Measurements from ENCODE around the gene WDR70. TPM values are rescaled to one million over a fixed set of nuclear protein-coding genes. Genes with fewer than 3 reads are reported as not detected.

The WDR70 gene
- total and polyA plus RNA-seq, 3 experiments from 2014 or later, result 15.5 to 39.1 (median 36.5) TPM

- ChIA-PET CTCF (no interaction called here), POLR2A (no interaction called here)
- no peaks in the 10 kb centered on the region for H3K4me1 ChIP-seq (ENCODE audit: insufficient read depth, low read length)
- Mint-ChIP-seq H3K4me1 (peaks cover 9 to 21% (median 14%) of the 10 kb centered on the region in 3 donors), H3K9me3 (no peaks in the 10 kb centered on the region), H3K36me3 (peaks cover 3 to 31% (median 19%) of the 10 kb centered on the region in 3 donors), H3K27me3 (no peaks in the 10 kb centered on the region), H3K27ac (no peak overlapping the region), H3K4me3 (no peak overlapping the region)
- no peak for DNase-seq
- no peaks in the 10 kb centered on the region for H3K9me3 ChIP-seq (ENCODE audit: low read length)
- H3K27me3 ChIP-seq (ENCODE audit: insufficient read depth, low read length, poor library complexity, severe bottlenecking), result no peaks in the 10 kb centered on the region
- H3K36me3 ChIP-seq (ENCODE audit: insufficient read depth, low read length), result no peaks in the 10 kb centered on the region
- H3K4me3 ChIP-seq (ENCODE audit: low read length), result no peak overlapping the region
- no peak overlapping the region for H3K27ac ChIP-seq (ENCODE audit: low read depth, low read length)
Measured at GRCh38 chr5:37716405-37716804, 337.3 kb downstream of the WDR70 start.

- CTCF ChIA-PET, result no interaction called here
Measured at GRCh38 chr5:37717276-37717612, 338.1 kb downstream of the WDR70 start.

GRCh38 chr5:37717613-37718431 is 338.7 kb downstream of the WDR70 start:
- POLR2A ChIA-PET, result no interaction called here
- no peaks in the 10 kb centered on the region for H3K27me3 ChIP-seq (ENCODE audit: insufficient read depth, low read length, poor library complexity, severe bottlenecking)
- no peaks in the 10 kb centered on the region for H3K4me1 ChIP-seq (ENCODE audit: insufficient read depth, low read length)
- H3K36me3 Mint-ChIP-seq, result peaks cover 4 to 37% (median 23%) of the 10 kb centered on the region in 3 donors
- H3K9me3 Mint-ChIP-seq, result no peaks in the 10 kb centered on the region
- H3K27me3 Mint-ChIP-seq, result no peaks in the 10 kb centered on the region
- no peak overlapping the region for H3K4me3 ChIP-seq (ENCODE audit: low read length)
- H3K4me1 Mint-ChIP-seq, result peaks cover 16 to 33% (median 26%) of the 10 kb centered on the region in 3 donors
- no peaks in the 10 kb centered on the region for H3K36me3 ChIP-seq (ENCODE audit: insufficient read depth, low read length)
- no peak overlapping the region for H3K4me3 Mint-ChIP-seq
- CTCF ChIA-PET, result no interaction called here
- H3K27ac Mint-ChIP-seq, result no peak overlapping the region
- no peak for DNase-seq
- no peaks in the 10 kb centered on the region for H3K9me3 ChIP-seq (ENCODE audit: low read length)
- no peak overlapping the region for H3K27ac ChIP-seq (ENCODE audit: low read depth, low read length)

More at GRCh38 chr5:37717276-37717612, 338.1 kb downstream of the WDR70 start:
- Mint-ChIP-seq H3K4me3 (no peak overlapping the region), H3K27ac (peak overlapping the region in 2 of 8 donors; percentile 39 to 81), H3K9me3 (no peaks in the 10 kb centered on the region), H3K4me1 (peaks cover 12 to 27% (median 20%) of the 10 kb centered on the region in 3 donors), H3K36me3 (peaks cover 4 to 33% (median 19%) of the 10 kb centered on the region in 3 donors), H3K27me3 (no peaks in the 10 kb centered on the region)
- Histone ChIP-seq H3K4me1 (ENCODE audit: insufficient read depth, low read length) (no peaks in the 10 kb centered on the region), H3K4me3 (ENCODE audit: low read length) (no peak overlapping the region), H3K9me3 (ENCODE audit: low read length) (no peaks in the 10 kb centered on the region), H3K27me3 (ENCODE audit: insufficient read depth, low read length, poor library complexity, severe bottlenecking) (no peaks in the 10 kb centered on the region), H3K36me3 (ENCODE audit: insufficient read depth, low read length) (no peaks in the 10 kb centered on the region), H3K27ac (ENCODE audit: low read depth, low read length) (no peak overlapping the region)
- no peak for DNase-seq
- POLR2A ChIA-PET, result no interaction called here

- H3K9me3 Mint-ChIP-seq, result no peaks in the 10 kb centered on the region
- no peaks in the 10 kb centered on the region for H3K27me3 ChIP-seq (ENCODE audit: insufficient read depth, low read length, poor library complexity, severe bottlenecking)
- no peak for DNase-seq
- no peak overlapping the region for H3K27ac ChIP-seq (ENCODE audit: low read depth, low read length)
- H3K9me3 ChIP-seq (ENCODE audit: low read length), result no peaks in the 10 kb centered on the region
- no peaks in the 10 kb centered on the region for H3K36me3 ChIP-seq (ENCODE audit: insufficient read depth, low read length)
- no peaks in the 10 kb centered on the region for H3K27me3 Mint-ChIP-seq
- POLR2A ChIA-PET, result no interaction called here
- H3K4me1 Mint-ChIP-seq, result peaks cover 17 to 35% (median 28%) of the 10 kb centered on the region in 3 donors
- H3K4me3 ChIP-seq (ENCODE audit: low read length), result no peak overlapping the region
- no peaks in the 10 kb centered on the region for H3K4me1 ChIP-seq (ENCODE audit: insufficient read depth, low read length)
- CTCF ChIA-PET, result no interaction called here
- peaks cover 4 to 40% (median 18%) of the 10 kb centered on the region in 3 donors for H3K36me3 Mint-ChIP-seq
- H3K27ac Mint-ChIP-seq, result peak overlapping the region in 1 of 8 donors; percentile 29
- H3K4me3 Mint-ChIP-seq, result no peak overlapping the region
Measured at GRCh38 chr5:37720550-37720952, 341.4 kb downstream of the WDR70 start.

- no peaks in the 10 kb centered on the region for H3K27me3 ChIP-seq (ENCODE audit: insufficient read depth, low read length, poor library complexity, severe bottlenecking)
- peak overlapping the region in 4 of 7 donors; percentile 10 to 53 (median 48) for H3K4me3 Mint-ChIP-seq
- no peak for DNase-seq
- no peak overlapping the region for H3K4me3 ChIP-seq (ENCODE audit: low read length)
- H3K9me3 Mint-ChIP-seq, result no peaks in the 10 kb centered on the region
- ChIA-PET CTCF (no interaction called here), POLR2A (no interaction called here)
- H3K4me1 Mint-ChIP-seq, result peaks cover 17 to 35% (median 28%) of the 10 kb centered on the region in 3 donors
- H3K4me1 ChIP-seq (ENCODE audit: insufficient read depth, low read length), result no peaks in the 10 kb centered on the region
- H3K27ac Mint-ChIP-seq, result peak overlapping the region in 7 of 8 donors; percentile 32 to 94 (median 70)
- H3K27me3 Mint-ChIP-seq, result no peaks in the 10 kb centered on the region
- no peaks in the 10 kb centered on the region for H3K36me3 ChIP-seq (ENCODE audit: insufficient read depth, low read length)
- H3K9me3 ChIP-seq (ENCODE audit: low read length), result no peaks in the 10 kb centered on the region
- peaks cover 4 to 44% (median 20%) of the 10 kb centered on the region in 3 donors for H3K36me3 Mint-ChIP-seq
- no peak overlapping the region for H3K27ac ChIP-seq (ENCODE audit: low read depth, low read length)
Measured at GRCh38 chr5:37721447-37721871, 342.3 kb downstream of the WDR70 start.

- Histone ChIP-seq H3K4me1 (ENCODE audit: insufficient read depth, low read length) (no peaks in the 10 kb centered on the region), H3K27me3 (ENCODE audit: insufficient read depth, low read length, poor library complexity, severe bottlenecking) (no peaks in the 10 kb centered on the region), H3K36me3 (ENCODE audit: insufficient read depth, low read length) (no peaks in the 10 kb centered on the region), H3K4me3 (ENCODE audit: low read length) (no peak overlapping the region), H3K9me3 (ENCODE audit: low read length) (no peaks in the 10 kb centered on the region), H3K27ac (ENCODE audit: low read depth, low read length) (no peak overlapping the region)
- Mint-ChIP-seq H3K4me3 (peak overlapping the region in 2 of 7 donors; percentile 2 to 3), H3K27ac (peak overlapping the region in 5 of 8 donors; percentile 3 to 82 (median 35)), H3K9me3 (no peaks in the 10 kb centered on the region), H3K36me3 (peaks cover 12 to 49% (median 21%) of the 10 kb centered on the region in 3 donors), H3K27me3 (no peaks in the 10 kb centered on the region), H3K4me1 (peaks cover 17 to 35% (median 28%) of the 10 kb centered on the region in 3 donors)
- CTCF ChIA-PET, result interaction anchor here (1.7 kb wide), 1 partner anchor 9 kb away, joined by 5 read pairs; no protein-coding TSS in a partner anchor
- POLR2A ChIA-PET, result no interaction called here
- no peak for DNase-seq
Measured at GRCh38 chr5:37722236-37723161, 343.4 kb downstream of the WDR70 start.

- no peak for DNase-seq
- Mint-ChIP-seq H3K27ac (no peak overlapping the region), H3K27me3 (no peaks in the 10 kb centered on the region), H3K36me3 (peaks cover 15 to 53% (median 23%) of the 10 kb centered on the region in 3 donors), H3K4me3 (no peak overlapping the region), H3K4me1 (peaks cover 17 to 35% (median 28%) of the 10 kb centered on the region in 3 donors), H3K9me3 (no peaks in the 10 kb centered on the region)
- Histone ChIP-seq H3K36me3 (ENCODE audit: insufficient read depth, low read length) (no peaks in the 10 kb centered on the region), H3K9me3 (ENCODE audit: low read length) (no peaks in the 10 kb centered on the region), H3K27ac (ENCODE audit: low read depth, low read length) (no peak overlapping the region), H3K27me3 (ENCODE audit: insufficient read depth, low read length, poor library complexity, severe bottlenecking) (no peaks in the 10 kb centered on the region), H3K4me3 (ENCODE audit: low read length) (no peak overlapping the region), H3K4me1 (ENCODE audit: insufficient read depth, low read length) (no peaks in the 10 kb centered on the region)
- ChIA-PET CTCF (interaction anchor here (1.7 kb wide), 1 partner anchor 10 kb away, joined by 5 read pairs; no protein-coding TSS in a partner anchor), POLR2A (no interaction called here)
Measured at GRCh38 chr5:37723162-37723961, 344.2 kb downstream of the WDR70 start.

Measured in CD8-positive, alpha-beta memory T cell (primary cell).